C1 segment of cervical spinal cord (tissue), 14 donors: ENCODE results near the gene LMLN.
"Not testable (repeated sequence)": the region's sequence is repeated elsewhere in the genome, so short reads cannot be mapped to it uniquely, and the experiment has no call there.

Source experiments
- DNase-seq, 14 donors: peaks; one replicate each; lab custom pipeline; 2025; lab: John Stamatoyannopoulos, UW

Gene LMLN

GRCh38 chr3:198076722-198077308 is 116.8 kb downstream of the LMLN start:
- no peak for DNase-seq

GRCh38 chr3:198079771-198080520 is 119.9 kb downstream of the LMLN start:
- DNase-seq: peak in 2 of 14 donors; percentile 23 to 47

- peak in 10 of 14 donors; percentile 11 to 80 (median 48) for DNase-seq
Observed at GRCh38 chr3:198080521-198081384, 120.7 kb downstream of the LMLN start.

- DNase-seq: peak in 1 of 14 donors; percentile 44
Observed at GRCh38 chr3:198081421-198081844, 121.4 kb downstream of the LMLN start.

- DNase-seq: not testable (repeated sequence)
Observed at GRCh38 chr3:198082226-198082625, 122.2 kb downstream of the LMLN start.

- DNase-seq: no peak
Observed at GRCh38 chr3:198088421-198088955, 128.5 kb downstream of the LMLN start.

- DNase-seq: no peak
Observed at GRCh38 chr3:198090795-198091332, 130.8 kb downstream of the LMLN start.

- no peak for DNase-seq
Observed at GRCh38 chr3:198092276-198092675, 132.3 kb downstream of the LMLN start.

- no peak for DNase-seq
Observed at GRCh38 chr3:198093112-198093679, 133.2 kb downstream of the LMLN start.
